T-helper 22 cell (primary cell): ENCODE results near the gene AGAP1.

ENCODE experiments used
- DNase-seq: peaks from one replicate; pipeline ENCODE4 v3.0.0-alpha.2; 2020; ENCODE audit warnings: low read depth

AGAP1 gene

GRCh38 chr2:235533198-235533597, 39.4 kb downstream of the AGAP1 start:
- no peak for DNase-seq

- no peak for DNase-seq
Observed at GRCh38 chr2:235533616-235534385, 40.0 kb downstream of the AGAP1 start.

GRCh38 chr2:235534678-235535422, 41.0 kb downstream of the AGAP1 start:
- no peak for DNase-seq

GRCh38 chr2:235535423-235536130, 41.7 kb downstream of the AGAP1 start:
- no peak for DNase-seq

DNA sequence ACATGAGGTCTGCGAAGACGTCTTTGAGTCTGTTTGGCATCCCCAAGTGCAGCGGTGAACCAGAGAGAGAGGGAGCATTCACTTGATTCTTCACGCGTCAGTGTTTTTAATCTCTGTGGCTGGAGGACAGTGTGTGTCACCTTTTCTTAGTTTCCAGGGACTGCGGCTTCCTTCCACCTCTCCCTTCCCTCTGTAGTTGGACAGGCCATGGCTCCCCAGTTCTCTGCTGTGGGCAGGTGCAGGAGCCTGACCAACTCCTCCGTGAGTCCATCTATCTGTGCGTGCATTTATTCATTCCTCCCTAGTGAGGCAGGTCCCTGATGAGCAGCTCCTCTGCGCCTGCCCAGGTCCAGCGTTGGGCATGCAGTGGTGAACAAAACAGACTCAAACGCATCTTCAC, 42.9 kb downstream of the AGAP1 start:
- no peak for DNase-seq

GRCh38 chr2:235537186-235537585, 43.3 kb downstream of the AGAP1 start:
- DNase-seq = no peak

DNA sequence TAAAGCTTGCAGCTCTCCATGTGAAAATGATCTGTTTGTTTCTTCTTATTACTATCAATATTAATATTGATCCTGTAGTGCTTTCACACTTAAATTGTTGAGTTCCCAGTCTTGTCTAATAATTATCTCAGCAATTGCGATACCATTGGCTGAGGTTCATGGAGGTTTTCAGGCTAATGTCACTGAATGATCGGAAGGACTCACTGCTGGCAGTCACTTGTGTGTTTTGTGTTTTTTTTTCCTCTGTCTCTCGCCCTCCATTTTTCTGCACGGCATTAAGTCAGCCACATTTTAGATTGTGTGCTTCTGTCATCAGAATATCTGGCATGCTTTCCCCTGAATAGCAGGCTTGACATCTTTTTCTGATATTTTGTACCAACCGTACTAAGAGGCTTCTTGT, 43.7 kb downstream of the AGAP1 start:
- DNase-seq = no peak

- DNase-seq = no peak
Observed at GRCh38 chr2:235538144-235538639, 44.3 kb downstream of the AGAP1 start.

- DNase-seq = no peak
Observed at GRCh38 chr2:235538981-235539380, 45.1 kb downstream of the AGAP1 start.

GRCh38 chr2:235539773-235540172, 45.9 kb downstream of the AGAP1 start:
- no peak for DNase-seq

GRCh38 chr2:235541016-235541415, 47.2 kb downstream of the AGAP1 start:
- no peak for DNase-seq

DNA sequence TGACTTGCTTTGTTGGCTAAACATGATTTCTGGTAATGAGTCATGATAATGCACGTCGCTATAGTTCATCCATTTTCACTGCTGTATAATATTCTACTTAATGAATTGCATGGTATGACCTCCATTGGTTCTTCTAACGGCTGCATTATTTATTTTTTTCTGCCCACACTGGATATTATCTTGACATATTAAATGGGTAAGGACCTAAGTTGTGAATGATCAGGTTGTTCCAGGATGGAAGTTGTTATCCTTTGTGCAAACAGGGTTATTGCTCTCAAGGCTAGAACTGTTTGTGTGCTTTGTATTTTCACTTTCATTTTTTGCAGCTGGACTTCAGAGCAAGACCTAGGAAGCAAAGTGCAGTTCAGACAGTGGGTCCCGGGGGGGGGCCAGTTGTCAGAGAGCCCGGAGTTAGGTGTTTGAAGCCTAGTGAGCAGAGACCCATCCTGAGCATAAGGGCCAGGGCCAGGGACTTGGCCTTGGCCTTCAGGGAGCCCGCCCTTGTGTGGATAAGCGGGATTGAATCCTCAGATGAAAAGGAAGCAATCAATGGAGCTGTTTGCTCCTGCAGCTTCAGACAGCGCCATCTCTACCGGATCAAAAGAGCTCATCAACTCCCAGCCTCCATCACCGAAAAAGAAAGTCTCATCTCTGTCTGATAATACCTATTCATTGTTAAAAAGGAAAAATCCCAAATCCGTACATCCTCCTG, 48.2 kb downstream of the AGAP1 start:
- no peak for DNase-seq

- DNase-seq = no peak
Observed at GRCh38 chr2:235542733-235543127, 48.9 kb downstream of the AGAP1 start.

DNA sequence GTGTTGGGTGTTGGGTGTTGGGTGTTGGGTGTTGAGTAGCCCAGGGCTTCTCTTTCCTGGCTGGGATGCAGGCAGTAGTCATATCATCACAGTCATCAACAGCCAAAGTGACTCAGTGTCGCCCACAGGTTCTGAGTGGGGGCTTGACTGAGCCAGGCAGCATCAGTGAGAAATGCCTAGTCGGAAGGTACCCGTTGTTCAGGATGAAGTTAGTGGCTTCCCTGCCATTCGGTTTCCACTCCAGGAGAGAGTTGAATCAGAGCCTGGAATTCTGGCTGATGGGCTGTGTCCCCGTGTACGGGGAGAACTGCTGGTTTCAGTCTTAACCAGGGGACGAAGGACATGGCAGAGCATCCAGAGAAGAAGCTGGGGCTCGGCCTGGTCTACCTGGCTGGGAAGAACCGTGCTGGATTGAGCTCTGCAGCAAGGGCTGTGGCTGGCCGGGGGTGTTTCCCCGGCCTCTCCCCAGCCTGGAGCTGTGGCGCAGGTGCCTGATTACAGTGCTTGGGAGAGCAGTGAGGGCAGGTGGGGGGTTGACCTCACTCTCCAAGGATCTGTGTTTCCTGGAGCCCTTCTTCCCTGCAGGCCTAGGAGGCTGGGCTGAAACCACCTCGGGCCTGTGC, 49.4 kb downstream of the AGAP1 start:
- no peak for DNase-seq

DNA sequence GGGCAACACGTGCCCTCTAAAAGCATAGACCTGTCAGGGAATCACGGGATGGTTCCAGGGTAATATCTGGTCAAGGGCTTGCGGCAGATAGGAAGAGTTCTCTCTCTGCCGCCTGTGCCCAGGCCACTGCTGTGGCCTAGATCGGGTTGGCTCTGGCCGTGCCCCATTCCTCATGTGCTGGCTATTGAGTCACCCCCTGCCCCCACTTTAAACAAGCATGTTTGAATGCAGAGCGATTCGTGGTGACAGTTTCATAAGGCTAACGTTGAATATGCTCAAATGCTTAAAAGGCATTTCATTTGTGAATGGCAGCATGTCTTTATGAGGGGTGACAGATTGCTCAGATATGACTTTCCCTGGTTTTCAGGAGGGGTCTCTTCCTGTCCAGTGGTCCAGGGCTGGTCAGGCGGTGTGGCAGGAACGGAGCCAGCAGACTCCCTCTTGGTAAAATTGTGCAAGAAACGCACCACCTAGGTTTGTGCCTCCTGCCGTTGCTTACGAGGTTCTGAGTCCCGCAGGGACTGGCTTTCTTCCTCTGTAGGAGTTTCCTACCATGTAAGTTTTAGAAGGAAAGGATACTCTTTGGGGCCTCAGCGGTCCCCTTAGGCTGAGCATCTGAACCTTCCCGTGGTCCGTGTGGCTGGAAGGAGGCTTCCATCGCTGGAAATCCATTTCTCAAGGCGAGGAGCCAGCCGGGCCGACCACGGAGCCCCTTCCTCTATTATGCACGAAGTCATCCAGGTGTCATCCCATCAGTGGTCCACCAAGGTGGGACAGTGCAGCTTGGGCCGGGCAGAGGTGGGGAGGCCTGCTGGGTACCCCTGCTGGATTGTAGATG, 50.2 kb downstream of the AGAP1 start:
- no peak for DNase-seq

DNA sequence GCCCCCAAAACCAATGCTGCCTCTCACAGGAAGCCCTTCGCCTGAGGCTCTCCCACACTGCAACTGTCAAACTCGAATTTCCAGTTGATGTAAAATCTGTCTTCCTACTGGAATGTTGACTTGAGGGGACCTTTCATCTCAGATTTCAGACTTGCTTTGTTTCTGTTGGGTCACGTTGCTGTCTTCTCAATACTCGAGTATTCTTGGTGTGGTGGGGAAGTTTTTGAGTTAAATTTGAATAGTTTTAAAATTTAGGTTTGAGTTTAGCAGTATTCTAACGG, 50.8 kb downstream of the AGAP1 start:
- DNase-seq = no peak

GRCh38 chr2:235545339-235546150, 51.7 kb downstream of the AGAP1 start:
- no peak for DNase-seq

- DNase-seq = no peak
Observed at GRCh38 chr2:235546151-235546435, 52.2 kb downstream of the AGAP1 start.

GRCh38 chr2:235546436-235546835, 52.6 kb downstream of the AGAP1 start:
- DNase-seq = no peak

- no peak for DNase-seq
Observed at GRCh38 chr2:235549735-235550377, 56.0 kb downstream of the AGAP1 start.
